Measurements from ENCODE around the gene CENATAC.
"Not testable (repeated sequence)": the region's sequence is repeated elsewhere in the genome, so short reads cannot be mapped to it uniquely, and the experiment has no call there.

Gene CENATAC

DNA sequence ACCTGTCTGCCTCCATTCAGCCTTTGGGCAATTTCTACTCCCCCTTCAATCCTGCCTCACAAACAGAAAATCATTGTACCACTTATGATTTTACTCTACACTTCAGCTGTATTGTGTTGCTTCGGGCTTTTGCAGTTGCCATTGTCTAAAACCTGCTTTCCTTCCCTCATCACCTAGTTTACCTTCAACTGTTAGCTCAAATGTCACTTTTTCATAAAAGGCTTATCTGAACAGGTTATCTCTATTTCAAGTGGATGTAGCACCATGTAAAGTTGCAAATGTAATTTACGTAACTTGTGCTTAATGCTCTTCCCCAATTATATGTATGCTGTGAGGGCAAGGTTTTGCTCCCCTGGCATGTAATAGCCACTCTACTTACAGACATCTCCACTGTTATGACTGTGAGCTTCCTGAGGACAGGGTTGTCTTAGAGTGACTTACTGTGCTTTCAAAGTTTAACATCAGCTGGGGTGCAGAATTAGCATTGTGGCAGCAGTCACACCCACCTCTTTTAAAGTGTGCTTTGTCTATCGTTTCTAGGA lies 14.8 kb downstream of the CENATAC start:
- Histone ChIP-seq H3K4me3 (ENCODE audit: low read length) (no peak overlapping the region), H2AFZ (ENCODE audit: low read depth, low read length) (no peak overlapping the region), H3K9me3 (ENCODE audit: low read length) (no peaks in the 10 kb centered on the region), H3K4me1 (ENCODE audit: insufficient read depth, low read length) (peaks cover 11% of the 10 kb centered on the region), H3K36me3 (ENCODE audit: insufficient read depth, low read length) (peaks cover 48% of the 10 kb centered on the region), H3K27me3 (ENCODE audit: insufficient read depth, low read length) (no peaks in the 10 kb centered on the region)

DNA sequence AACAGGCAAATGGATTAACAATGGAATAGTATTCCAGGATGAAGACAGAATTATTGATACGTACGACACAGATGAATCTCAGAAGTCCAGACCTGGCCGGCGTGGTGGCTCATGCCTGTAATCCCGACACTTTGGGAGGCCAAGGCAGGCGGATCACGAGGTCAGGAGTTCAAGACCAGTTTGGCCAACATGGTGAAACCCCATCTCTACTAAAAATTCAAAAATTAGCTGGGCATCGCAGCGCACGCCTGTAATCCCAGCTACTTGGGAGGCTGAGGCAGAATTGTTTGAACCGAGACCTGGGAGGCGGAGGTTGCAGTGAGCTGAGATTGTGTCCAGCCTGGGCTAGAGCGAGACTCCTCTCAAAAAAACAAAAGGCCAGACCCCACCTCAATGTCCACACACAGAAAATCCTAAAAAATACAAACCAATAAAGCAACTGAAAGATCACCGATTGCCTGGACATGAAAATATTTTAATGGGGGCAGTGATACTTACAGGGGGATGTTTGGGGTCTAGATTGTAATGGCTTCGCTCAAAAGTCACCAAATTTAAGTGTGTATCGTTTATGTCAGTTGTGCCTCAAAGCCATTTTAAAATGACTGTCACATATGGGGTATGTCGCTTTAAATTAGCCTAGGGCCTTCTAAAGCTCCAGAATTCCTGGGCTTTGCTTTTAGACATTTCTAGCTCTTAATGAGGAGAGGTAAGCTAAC lies 16.4 kb downstream of the CENATAC start:
- Histone ChIP-seq H3K4me1 (ENCODE audit: insufficient read depth, low read length) (peaks cover 11% of the 10 kb centered on the region), H3K27me3 (ENCODE audit: insufficient read depth, low read length) (no peaks in the 10 kb centered on the region), H3K4me3 (ENCODE audit: low read length) (no peak overlapping the region), H2AFZ (ENCODE audit: low read depth, low read length) (no peak overlapping the region), H3K9me3 (ENCODE audit: low read length) (no peaks in the 10 kb centered on the region), H3K36me3 (ENCODE audit: insufficient read depth, low read length) (peaks cover 48% of the 10 kb centered on the region)

DNA sequence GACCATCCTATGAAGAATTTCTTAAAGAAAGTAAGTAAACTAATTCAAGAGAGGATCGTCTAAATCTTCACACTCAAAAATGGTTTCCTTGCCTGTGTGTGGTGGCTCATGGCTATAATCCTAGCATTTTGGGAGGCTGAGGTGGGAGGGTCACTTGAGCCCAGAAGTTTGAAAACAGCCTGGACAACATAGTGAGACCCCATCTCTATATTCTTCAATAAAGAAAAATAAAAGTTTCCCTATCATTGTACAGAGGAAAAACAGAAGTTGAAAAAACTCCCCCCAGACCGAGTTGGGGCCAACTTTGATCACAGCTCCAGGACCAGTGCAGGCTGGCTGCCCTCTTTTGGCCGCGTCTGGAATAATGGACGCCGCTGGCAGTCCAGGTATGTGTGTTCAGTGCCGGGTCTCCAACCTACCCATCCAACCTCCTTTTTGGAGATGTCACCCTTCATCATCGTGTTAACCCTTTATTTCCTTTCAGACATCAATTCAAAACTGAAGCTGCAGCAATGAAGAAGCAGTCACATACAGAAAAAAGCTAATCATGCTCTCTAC lies 17.2 kb downstream of the CENATAC start:
- Histone ChIP-seq H3K4me1 (ENCODE audit: insufficient read depth, low read length) (peaks cover 17% of the 10 kb centered on the region), H3K36me3 (ENCODE audit: insufficient read depth, low read length) (peaks cover 48% of the 10 kb centered on the region), H3K4me3 (ENCODE audit: low read length) (no peak overlapping the region), H2AFZ (ENCODE audit: low read depth, low read length) (no peak overlapping the region), H3K9me3 (ENCODE audit: low read length) (no peaks in the 10 kb centered on the region), H3K27me3 (ENCODE audit: insufficient read depth, low read length) (no peaks in the 10 kb centered on the region)

DNA sequence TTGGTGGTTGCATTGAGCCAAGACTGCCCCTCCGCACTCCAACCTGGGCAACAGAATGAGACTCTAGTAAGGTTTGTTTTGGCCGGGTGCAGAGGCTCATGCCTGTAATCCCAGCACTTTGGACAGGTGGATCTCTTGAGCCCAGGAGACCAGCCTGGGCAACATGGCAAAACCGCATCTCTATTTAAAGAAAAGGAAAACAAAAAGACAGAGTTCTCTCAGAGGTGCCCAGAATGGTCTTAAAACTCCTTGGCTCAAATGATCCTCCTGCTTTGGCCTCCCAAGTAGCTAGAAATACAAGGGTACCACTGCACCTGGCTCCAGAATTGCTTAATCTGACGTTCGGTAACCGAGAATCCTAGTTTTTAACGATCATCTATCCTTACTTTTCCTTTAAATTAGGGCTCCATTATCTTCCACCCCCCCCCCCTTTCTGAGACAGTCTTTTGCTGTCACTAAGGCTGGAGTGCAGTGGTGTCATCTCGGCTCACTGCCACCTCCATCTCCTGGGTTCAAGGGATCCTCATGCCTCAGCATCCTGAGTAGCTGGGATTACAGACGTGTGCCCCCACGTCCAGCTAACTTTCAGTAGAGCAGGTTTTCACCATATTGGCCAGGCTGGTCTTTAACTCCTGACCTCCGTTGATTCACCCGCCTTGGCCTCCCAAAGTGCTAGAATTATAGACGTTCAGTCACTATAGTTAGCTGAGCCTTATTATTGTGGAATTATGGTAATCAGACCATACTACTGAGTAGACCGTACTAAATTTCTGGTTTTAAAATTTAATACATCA lies 18.5 kb downstream of the CENATAC start:
- no peaks in the 10 kb centered on the region for H3K9me3 ChIP-seq (ENCODE audit: low read length)
- H3K4me1 ChIP-seq (ENCODE audit: insufficient read depth, low read length), result peaks cover 20% of the 10 kb centered on the region
- H3K27me3 ChIP-seq (ENCODE audit: insufficient read depth, low read length), result no peaks in the 10 kb centered on the region
- peaks cover 52% of the 10 kb centered on the region for H3K36me3 ChIP-seq (ENCODE audit: insufficient read depth, low read length)
- no peak overlapping the region for H2AFZ ChIP-seq (ENCODE audit: low read depth, low read length)
- peak overlapping the region; percentile 94 for H3K4me3 ChIP-seq (ENCODE audit: low read length)

DNA sequence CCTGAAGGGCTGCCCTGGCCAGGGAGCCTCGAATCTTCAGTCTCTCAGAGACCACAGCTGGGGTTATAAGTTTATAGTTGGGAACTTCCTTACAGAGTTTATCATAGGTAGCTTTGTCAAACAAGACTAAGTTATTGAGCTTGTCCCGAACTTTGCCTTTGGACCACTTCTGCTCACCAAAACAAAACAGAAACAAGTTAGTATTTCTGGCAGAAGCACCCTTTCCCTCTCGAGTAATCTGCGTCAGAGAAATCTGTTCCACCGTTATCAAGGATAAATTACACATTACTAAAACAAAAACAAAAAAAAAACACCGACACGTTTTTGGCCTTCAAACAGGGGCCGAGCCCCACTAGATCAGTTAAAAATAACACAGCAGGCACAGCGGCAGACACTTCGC lies 19.4 kb downstream of the CENATAC start:
- Histone ChIP-seq H3K4me1 (ENCODE audit: insufficient read depth, low read length) (peaks cover 20% of the 10 kb centered on the region), H3K36me3 (ENCODE audit: insufficient read depth, low read length) (peaks cover 57% of the 10 kb centered on the region), H3K4me3 (ENCODE audit: low read length) (peak overlapping the region; percentile 94)
- not testable (repeated sequence) for H2AFZ ChIP-seq (ENCODE audit: low read depth, low read length); H3K27me3 ChIP-seq (ENCODE audit: insufficient read depth, low read length); H3K9me3 ChIP-seq (ENCODE audit: low read length)

DNA sequence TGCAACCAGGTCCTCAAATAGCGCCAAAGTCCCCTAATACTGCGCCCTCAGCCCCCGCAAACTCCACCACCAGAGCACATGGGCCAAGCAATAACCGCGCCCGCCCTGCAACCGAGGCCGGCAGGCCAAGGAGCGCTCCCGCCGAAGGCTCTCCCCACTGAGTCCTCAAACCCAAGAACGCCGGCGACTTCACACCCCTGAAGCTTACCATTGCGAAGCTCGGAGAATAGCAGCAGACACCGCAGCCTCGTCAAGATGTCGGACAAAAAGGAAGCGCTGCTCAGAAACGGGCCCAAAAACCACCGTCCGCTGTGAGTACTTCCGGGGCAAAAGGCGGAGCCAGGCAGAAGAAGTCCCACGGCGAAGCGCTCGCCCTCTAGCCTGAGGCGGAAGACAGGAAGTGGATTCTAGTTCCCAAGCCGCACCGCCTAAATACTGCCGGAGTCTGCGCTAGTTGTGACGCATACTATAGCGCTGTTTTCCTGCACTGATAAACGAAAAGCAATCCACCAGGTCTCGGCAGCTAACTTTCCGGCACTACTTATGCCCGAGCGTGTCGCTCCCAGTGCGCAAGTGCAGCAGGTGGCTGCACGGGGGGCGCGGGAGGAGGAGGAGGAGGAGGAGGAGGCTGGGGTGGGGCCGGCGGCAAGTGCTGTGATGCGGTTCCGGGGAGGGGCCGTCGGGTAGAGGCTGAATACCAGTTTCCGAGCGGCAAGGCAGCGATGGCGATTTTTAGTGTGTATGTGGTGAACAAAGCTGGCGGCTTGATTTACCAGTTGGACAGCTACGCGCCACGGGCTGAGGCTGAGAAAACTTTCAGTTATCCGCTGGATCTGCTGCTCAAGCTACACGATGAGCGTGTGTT lies 20.4 kb downstream of the CENATAC start, which contains the start of the genes RPS25 and TRAPPC4:
Gene RPS25 (minus strand): TSS at position 270 of the 865 bp plus-strand sequence. CDS start 59 bp downstream, at position 211.
Gene TRAPPC4 (plus strand): TSS at position 693 of the 865 bp plus-strand sequence. CDS start 30 bp downstream, at position 723.
- H3K4me3 ChIP-seq (ENCODE audit: low read length), result peak within 1 kb of the TSS; percentile 94
- peaks cover 20% of the 10 kb centered on the region for H3K4me1 ChIP-seq (ENCODE audit: insufficient read depth, low read length)
- peak within 1 kb of the TSS; percentile 95 for H2AFZ ChIP-seq (ENCODE audit: low read depth, low read length)
- no peaks in the 10 kb centered on the region for H3K9me3 ChIP-seq (ENCODE audit: low read length)
- H3K36me3 ChIP-seq (ENCODE audit: insufficient read depth, low read length), result peaks cover 55% of the 10 kb centered on the region
- no peaks in the 10 kb centered on the region for H3K27me3 ChIP-seq (ENCODE audit: insufficient read depth, low read length)

DNA sequence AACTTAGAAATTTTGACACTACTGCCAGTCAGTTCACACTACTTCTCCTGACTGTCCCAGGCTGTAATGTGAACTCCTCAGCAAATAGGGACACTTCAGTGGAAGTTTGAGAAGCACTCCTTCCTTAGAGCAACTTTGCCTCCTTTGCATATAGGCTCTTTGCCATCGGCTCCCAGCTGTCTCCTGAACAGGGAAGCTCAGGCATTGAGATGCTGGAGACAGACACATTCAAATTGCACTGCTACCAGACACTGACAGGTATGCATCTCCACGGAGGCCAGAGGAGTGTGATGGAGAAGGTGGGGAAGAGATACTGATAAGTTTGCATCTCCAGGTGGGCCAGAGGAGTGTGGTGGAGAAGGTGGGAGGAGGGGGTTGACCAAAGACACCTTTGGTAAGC lies 22.1 kb downstream of the CENATAC start:
- Histone ChIP-seq H3K4me1 (ENCODE audit: insufficient read depth, low read length) (peaks cover 20% of the 10 kb centered on the region), H3K27me3 (ENCODE audit: insufficient read depth, low read length) (no peaks in the 10 kb centered on the region), H3K9me3 (ENCODE audit: low read length) (no peaks in the 10 kb centered on the region), H2AFZ (ENCODE audit: low read depth, low read length) (no peak overlapping the region), H3K36me3 (ENCODE audit: insufficient read depth, low read length) (peaks cover 59% of the 10 kb centered on the region), H3K4me3 (ENCODE audit: low read length) (peak overlapping the region; percentile 94)

DNA sequence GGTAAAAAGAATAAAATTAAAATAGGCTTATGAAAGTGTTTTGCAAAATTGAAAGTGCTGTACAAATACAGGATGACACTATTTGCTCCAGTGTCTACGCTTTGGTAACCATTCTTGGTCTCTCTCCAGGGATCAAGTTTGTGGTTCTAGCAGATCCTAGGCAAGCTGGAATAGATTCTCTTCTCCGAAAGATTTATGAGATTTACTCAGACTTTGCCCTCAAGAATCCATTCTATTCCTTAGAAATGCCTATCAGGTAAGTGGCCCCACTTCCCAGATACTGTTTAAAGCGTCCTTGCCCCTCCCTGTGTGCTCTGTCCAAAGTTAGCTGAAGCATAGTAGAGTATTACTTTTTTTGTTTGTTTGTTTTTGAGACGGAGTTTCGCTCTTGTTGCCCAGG lies 23.7 kb downstream of the CENATAC start:
- Histone ChIP-seq H3K36me3 (ENCODE audit: insufficient read depth, low read length) (peaks cover 57% of the 10 kb centered on the region), H3K4me1 (ENCODE audit: insufficient read depth, low read length) (peaks cover 18% of the 10 kb centered on the region), H2AFZ (ENCODE audit: low read depth, low read length) (no peak overlapping the region), H3K4me3 (ENCODE audit: low read length) (no peak overlapping the region), H3K9me3 (ENCODE audit: low read length) (no peaks in the 10 kb centered on the region), H3K27me3 (ENCODE audit: insufficient read depth, low read length) (no peaks in the 10 kb centered on the region)

DNA sequence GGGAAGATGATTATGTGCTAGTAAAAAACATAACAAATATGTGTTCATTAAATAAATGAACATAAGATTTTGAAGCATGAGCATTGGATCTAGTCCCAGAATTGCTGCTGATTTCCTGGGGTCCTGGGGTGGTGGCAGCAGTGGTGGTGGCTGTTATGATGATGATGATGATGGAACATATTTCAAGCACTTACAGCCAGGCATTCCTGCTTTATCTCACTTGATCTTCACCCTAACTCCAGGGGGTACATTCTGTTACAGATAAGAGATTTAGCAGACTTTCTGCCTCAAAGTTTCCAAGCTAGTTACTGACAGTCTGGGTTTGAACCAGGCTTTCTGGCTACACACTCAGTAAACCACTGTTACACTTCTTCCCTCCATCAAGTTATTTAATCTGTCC lies 25.8 kb downstream of the CENATAC start:
- H3K4me3 ChIP-seq (ENCODE audit: low read length), result no peak overlapping the region
- peaks cover 67% of the 10 kb centered on the region for H3K36me3 ChIP-seq (ENCODE audit: insufficient read depth, low read length)
- H3K27me3 ChIP-seq (ENCODE audit: insufficient read depth, low read length), result no peaks in the 10 kb centered on the region
- H3K4me1 ChIP-seq (ENCODE audit: insufficient read depth, low read length), result peaks cover 8% of the 10 kb centered on the region
- H2AFZ ChIP-seq (ENCODE audit: low read depth, low read length), result no peak overlapping the region
- H3K9me3 ChIP-seq (ENCODE audit: low read length), result no peaks in the 10 kb centered on the region

DNA sequence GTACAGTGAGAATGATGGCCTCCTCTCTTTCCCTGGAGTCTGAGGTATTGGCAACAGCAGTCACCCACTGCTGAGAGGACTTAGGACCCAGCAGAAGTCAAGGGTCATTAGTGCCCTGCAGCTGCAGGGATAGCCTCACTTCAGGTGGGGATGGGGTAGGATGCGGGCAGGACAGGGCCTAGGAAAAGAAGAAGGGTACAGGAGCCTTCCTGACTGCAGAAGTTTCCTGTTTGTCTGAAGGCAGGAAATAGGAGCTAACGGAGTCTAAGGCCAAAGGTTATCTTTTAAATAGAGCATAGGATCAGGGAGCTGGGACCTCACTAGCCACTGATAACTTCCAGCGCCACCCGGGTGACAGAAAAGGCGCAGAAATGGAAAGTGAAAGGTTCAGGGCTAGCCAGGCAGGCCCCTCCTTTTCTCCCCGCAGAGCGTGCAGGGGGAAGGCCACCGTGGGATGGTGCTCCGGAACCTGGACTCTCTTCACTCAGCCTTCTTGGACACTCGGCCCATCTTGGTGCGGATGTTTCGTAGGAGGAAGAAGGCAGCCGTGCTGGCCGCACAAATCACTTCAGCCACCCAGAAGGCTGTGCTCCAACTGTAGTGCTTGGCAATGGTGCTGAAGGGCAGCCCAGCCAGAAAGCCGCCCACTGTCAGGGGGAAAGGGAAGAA lies 26.6 kb downstream of the CENATAC start:
- Histone ChIP-seq H3K36me3 (ENCODE audit: insufficient read depth, low read length) (peaks cover 72% of the 10 kb centered on the region), H3K4me3 (ENCODE audit: low read length) (no peak overlapping the region), H3K9me3 (ENCODE audit: low read length) (no peaks in the 10 kb centered on the region), H3K4me1 (ENCODE audit: insufficient read depth, low read length) (peaks cover 11% of the 10 kb centered on the region), H2AFZ (ENCODE audit: low read depth, low read length) (no peak overlapping the region), H3K27me3 (ENCODE audit: insufficient read depth, low read length) (no peaks in the 10 kb centered on the region)

DNA sequence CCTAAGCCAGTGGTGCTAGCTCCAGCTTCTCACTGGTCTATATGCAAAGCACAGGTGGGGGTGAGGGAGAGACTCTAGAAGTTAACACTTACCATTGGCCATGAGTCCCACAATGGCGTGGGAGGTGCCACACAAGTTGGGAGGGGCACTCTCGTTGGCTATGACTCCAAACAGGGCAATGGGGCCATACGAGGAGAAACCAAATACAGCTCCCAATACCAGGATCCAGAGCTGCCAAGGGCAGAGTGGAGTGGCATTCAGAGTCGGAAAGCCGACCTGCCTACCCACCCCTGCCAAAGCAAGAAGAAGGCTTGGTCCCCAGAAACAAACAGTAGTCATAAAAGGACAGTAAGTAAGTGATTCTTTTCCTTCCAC lies 27.1 kb downstream of the CENATAC start:
- peaks cover 70% of the 10 kb centered on the region for H3K36me3 ChIP-seq (ENCODE audit: insufficient read depth, low read length)

DNA sequence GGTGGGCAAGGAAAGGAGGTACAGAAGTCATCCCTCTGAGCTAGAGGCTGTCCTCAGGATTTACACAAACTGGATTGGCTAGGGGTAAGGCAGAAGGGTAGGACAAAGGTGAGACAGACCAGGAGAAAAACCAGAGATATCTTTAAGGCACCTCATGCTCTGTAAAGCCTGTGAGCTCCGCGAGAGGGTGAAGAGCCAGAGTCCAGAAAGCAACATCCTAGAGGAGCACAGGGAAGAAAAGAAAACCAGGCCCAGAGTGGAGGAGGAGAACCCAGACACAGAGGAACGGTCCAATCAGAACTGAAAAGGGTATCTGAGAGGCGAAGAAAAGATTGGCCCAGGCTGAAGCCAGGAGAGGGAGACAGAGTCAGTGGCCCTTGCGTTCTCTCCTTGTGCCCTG lies 27.6 kb downstream of the CENATAC start:
- Histone ChIP-seq H3K4me1 (ENCODE audit: insufficient read depth, low read length) (peaks cover 9% of the 10 kb centered on the region), H3K9me3 (ENCODE audit: low read length) (no peaks in the 10 kb centered on the region), H3K4me3 (ENCODE audit: low read length) (no peak overlapping the region), H3K27me3 (ENCODE audit: insufficient read depth, low read length) (no peaks in the 10 kb centered on the region), H2AFZ (ENCODE audit: low read depth, low read length) (no peak overlapping the region), H3K36me3 (ENCODE audit: insufficient read depth, low read length) (peaks cover 69% of the 10 kb centered on the region)

More for the DNA sequence above, 27.1 kb downstream of the CENATAC start:
- no peak overlapping the region for H3K4me3 ChIP-seq (ENCODE audit: low read length)
- H3K4me1 ChIP-seq (ENCODE audit: insufficient read depth, low read length), result peaks cover 11% of the 10 kb centered on the region
- H2AFZ ChIP-seq (ENCODE audit: low read depth, low read length), result no peak overlapping the region
- H3K27me3 ChIP-seq (ENCODE audit: insufficient read depth, low read length), result no peaks in the 10 kb centered on the region
- H3K9me3 ChIP-seq (ENCODE audit: low read length), result no peaks in the 10 kb centered on the region
